Activated B cell treated with CpG ODN at 0.5 μM for 24 hours (primary cell): ENCODE results near the gene SNX13. TPM values are rescaled to one million over a fixed set of nuclear protein-coding genes. Genes with fewer than 3 reads are reported as not detected.
"Not testable (repeated sequence)": the region's sequence is repeated elsewhere in the genome, so short reads cannot be mapped to it uniquely, and the experiment has no call there.

Source experiments
- ATAC-seq: fragments of 200-7000 bp; cut with Tn5 transposase; one replicate; pipeline ENCODE4 v1.10.0; 2021; ENCODE audit warnings: low read depth, mild to moderate bottlenecking, moderate library complexity
- CTCF ChIA-PET: fragments of 350-600 bp; sonication (Branson Sonifier 250); formaldehyde crosslinking; loops from one replicate; lab custom pipeline; 2021; ENCODE audit warnings: antibody characterized with exemption; lab: Charles Lee
- POLR2A ChIA-PET: fragments of 350-600 bp; sonication (Branson Sonifier 250); formaldehyde crosslinking; loops from one replicate; lab custom pipeline; 2021; ENCODE audit warnings: antibody characterized with exemption; lab: Charles Lee
- DNase-seq: peaks from one replicate; pipeline ENCODE4 v3.0.0; 2022
- H3K27ac Mint-ChIP-seq: one replicate; pipeline ENCODE4 v1.8.0; 2020; ENCODE audit warnings: mixed read lengths
- H3K27me3 Mint-ChIP-seq: one replicate; pipeline ENCODE4 v1.8.0; 2021; ENCODE audit warnings: mixed read lengths
- H3K36me3 Mint-ChIP-seq: one replicate; pipeline ENCODE4 v1.8.0; 2021; ENCODE audit warnings: low read depth, mixed read lengths
- H3K4me1 Mint-ChIP-seq: one replicate; pipeline ENCODE4 v1.8.0; 2021; ENCODE audit warnings: mixed read lengths
- H3K4me3 Mint-ChIP-seq: one replicate; pipeline ENCODE4 v1.8.0; 2020; ENCODE audit warnings: mild to moderate bottlenecking, mixed read lengths
- H3K9me3 Mint-ChIP-seq: one replicate; pipeline ENCODE4 v1.8.0; 2020; ENCODE audit warnings: mixed read lengths
- CTCF ChIP-seq: fragments of 200-600 bp; IDR thresholded peaks from one replicate; pipeline ENCODE4 v1.8.0; 2022; ENCODE audit warnings: antibody characterized with exemption, mild to moderate bottlenecking
- intact Hi-C: fragments of 100-400 bp; cut with micrococcal nuclease; formaldehyde crosslinking; loops from one replicate; pipeline ENCODE4 v1.15.1; 2024
- total RNA-seq: library from RNA; stranded (reverse); gene quantifications from 2 replicates; pipeline ENCODE4 v1.2.3, GENCODE V29; 2022

SNX13 gene
- total RNA-seq, 1 donor from 2014 or later: 46.5 TPM

DNA sequence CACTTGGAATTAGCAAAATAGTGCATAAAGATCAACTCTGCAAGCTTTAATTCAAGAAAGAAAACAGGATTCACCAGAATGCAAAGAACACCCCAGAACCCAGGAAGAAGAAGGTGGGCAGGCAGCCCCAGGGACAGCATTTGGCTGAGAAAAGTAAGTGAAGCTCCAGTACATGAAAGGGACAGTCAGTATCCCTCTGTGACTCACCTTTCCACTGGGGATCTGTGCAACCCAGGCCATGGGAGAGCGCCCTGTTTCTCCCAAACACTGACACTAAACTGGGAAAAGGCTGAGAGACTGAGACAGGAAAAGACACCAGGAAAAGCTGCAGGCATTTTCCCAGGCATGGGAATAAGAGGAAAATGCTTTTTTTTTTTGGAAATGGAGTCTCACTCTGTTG, 28.2 kb downstream of the SNX13 start:
- ChIA-PET POLR2A (no interaction called here), CTCF (no interaction called here)
- Mint-ChIP-seq H3K36me3 (peaks cover 19% of the 10 kb centered on the region), H3K4me3 (no peak overlapping the region), H3K27ac (no peak overlapping the region), H3K9me3 (peaks cover 5% of the 10 kb centered on the region), H3K4me1 (peaks cover 32% of the 10 kb centered on the region), H3K27me3 (no peaks in the 10 kb centered on the region)
- no peak for TF ChIP-seq CTCF
- intact Hi-C loops: no loop called here
- DNase-seq (no peak), ATAC-seq (no peak)

- intact Hi-C loops: no loop called here
- ATAC-seq (no peak), DNase-seq (no peak)
- TF ChIP-seq CTCF: no peak
- Mint-ChIP-seq H3K9me3 (peaks cover 5% of the 10 kb centered on the region), H3K4me3 (no peak overlapping the region), H3K36me3 (peaks cover 20% of the 10 kb centered on the region), H3K27ac (no peak overlapping the region), H3K27me3 (no peaks in the 10 kb centered on the region), H3K4me1 (peaks cover 35% of the 10 kb centered on the region)
- ChIA-PET POLR2A (no interaction called here), CTCF (no interaction called here)
Observed at GRCh38 chr7:17910377-17910776, 29.9 kb downstream of the SNX13 start.

- H3K4me1 Mint-ChIP-seq: peaks cover 30% of the 10 kb centered on the region
- ATAC-seq, H3K27ac Mint-ChIP-seq, POLR2A ChIA-PET, H3K4me3 Mint-ChIP-seq, H3K9me3 Mint-ChIP-seq, H3K27me3 Mint-ChIP-seq, CTCF ChIA-PET, intact Hi-C loops, DNase-seq: not testable (repeated sequence)
- peaks cover 20% of the 10 kb centered on the region for H3K36me3 Mint-ChIP-seq
Observed at GRCh38 chr7:17909310-17909709, 31.0 kb downstream of the SNX13 start.

- ChIA-PET POLR2A (no interaction called here), CTCF (no interaction called here)
- peaks cover 5% of the 10 kb centered on the region for H3K9me3 Mint-ChIP-seq
- DNase-seq (no peak), ATAC-seq (no peak)
- H3K4me3 Mint-ChIP-seq: no peak overlapping the region
- peaks cover 20% of the 10 kb centered on the region for H3K36me3 Mint-ChIP-seq
- TF ChIP-seq CTCF: no peak
- intact Hi-C loops: no loop called here
- peaks cover 14% of the 10 kb centered on the region for H3K4me1 Mint-ChIP-seq
- no peak overlapping the region for H3K27ac Mint-ChIP-seq
- no peaks in the 10 kb centered on the region for H3K27me3 Mint-ChIP-seq
Observed at GRCh38 chr7:17907014-17907413, 33.3 kb downstream of the SNX13 start.

DNA sequence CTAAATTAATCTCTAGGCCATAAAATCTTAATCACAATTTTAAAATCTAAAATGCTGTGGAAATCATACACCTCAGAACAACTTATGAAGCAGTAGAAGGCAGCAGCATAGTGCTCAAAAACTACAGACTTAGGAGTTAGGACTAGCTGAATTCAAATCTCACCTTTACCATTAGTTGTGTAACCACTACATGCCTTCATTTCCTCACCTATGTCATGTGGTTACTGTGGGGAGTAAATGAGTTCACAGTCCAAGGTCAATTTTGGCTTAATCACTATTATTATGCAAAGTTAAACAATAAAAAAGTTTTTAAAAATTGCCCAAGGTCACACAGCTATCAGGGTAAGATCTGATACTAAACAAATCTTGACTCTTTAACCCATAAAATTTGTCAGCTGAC, 37.0 kb downstream of the SNX13 start:
- ChIA-PET CTCF (no interaction called here), POLR2A (no interaction called here)
- TF ChIP-seq CTCF: no peak
- ATAC-seq (no peak), DNase-seq (no peak)
- Mint-ChIP-seq H3K27me3 (no peaks in the 10 kb centered on the region), H3K4me1 (peaks cover 8% of the 10 kb centered on the region), H3K9me3 (no peaks in the 10 kb centered on the region), H3K27ac (no peak overlapping the region), H3K4me3 (no peak overlapping the region), H3K36me3 (peaks cover 8% of the 10 kb centered on the region)
- intact Hi-C loops: no loop called here

GRCh38 chr7:17902599-17902998, 37.7 kb downstream of the SNX13 start:
- ATAC-seq: no peak
- TF ChIP-seq CTCF: no peak
- Mint-ChIP-seq H3K4me3 (no peak overlapping the region), H3K27ac (no peak overlapping the region), H3K9me3 (no peaks in the 10 kb centered on the region), H3K36me3 (peaks cover 8% of the 10 kb centered on the region), H3K27me3 (no peaks in the 10 kb centered on the region), H3K4me1 (peaks cover 8% of the 10 kb centered on the region)
- CTCF ChIA-PET: no interaction called here
- POLR2A ChIA-PET: no interaction called here
- intact Hi-C loops: no loop called here
- no peak for DNase-seq
